Stomach (tissue), 4 donors: Measurements from ENCODE around the gene GPC5.

ENCODE experiments used
- EP300 ChIP-seq: sonication (generic); formaldehyde crosslinking; IDR thresholded peaks from one replicate; pipeline ENCODE4 v1.6.1; 2017; ENCODE audit warnings: antibody characterized with exemption
- TF ChIP-seq, protein P1 (sequence below), 7 experiments: fragments of 450-650 bp in 4 of 7; fragments of 200-600 bp in 3 of 7; sonication (generic) in 3 of 7; IDR thresholded peaks; one replicate each; pipeline ENCODE4 v1.5.1; 2016 to 2019; ENCODE audit warnings: antibody characterized with exemption in 7 of 7, control low read depth in 2 of 7, mild to moderate bottlenecking in 1 of 7

DNA sequence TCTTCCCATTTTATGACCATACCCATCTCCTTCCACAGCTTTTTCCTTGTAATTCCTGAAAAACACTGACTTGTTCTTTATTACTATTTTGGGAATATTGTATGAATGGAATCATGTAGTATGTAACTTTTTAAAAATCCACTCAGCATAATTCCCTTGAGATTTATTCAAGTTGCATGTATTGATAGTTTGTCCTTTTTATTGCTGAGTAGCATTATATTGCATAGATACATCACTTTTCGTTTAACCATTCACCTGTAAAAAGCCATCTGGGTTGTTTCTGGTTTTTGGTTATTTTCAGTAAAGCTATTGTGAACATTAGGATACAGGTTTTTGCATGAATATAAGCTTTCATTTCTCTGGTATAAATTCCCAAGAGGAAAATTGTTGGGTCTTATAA, 115.4 kb downstream of the GPC5 start:
- no peak for TF ChIP-seq EP300
- TF ChIP-seq, protein P1, sequence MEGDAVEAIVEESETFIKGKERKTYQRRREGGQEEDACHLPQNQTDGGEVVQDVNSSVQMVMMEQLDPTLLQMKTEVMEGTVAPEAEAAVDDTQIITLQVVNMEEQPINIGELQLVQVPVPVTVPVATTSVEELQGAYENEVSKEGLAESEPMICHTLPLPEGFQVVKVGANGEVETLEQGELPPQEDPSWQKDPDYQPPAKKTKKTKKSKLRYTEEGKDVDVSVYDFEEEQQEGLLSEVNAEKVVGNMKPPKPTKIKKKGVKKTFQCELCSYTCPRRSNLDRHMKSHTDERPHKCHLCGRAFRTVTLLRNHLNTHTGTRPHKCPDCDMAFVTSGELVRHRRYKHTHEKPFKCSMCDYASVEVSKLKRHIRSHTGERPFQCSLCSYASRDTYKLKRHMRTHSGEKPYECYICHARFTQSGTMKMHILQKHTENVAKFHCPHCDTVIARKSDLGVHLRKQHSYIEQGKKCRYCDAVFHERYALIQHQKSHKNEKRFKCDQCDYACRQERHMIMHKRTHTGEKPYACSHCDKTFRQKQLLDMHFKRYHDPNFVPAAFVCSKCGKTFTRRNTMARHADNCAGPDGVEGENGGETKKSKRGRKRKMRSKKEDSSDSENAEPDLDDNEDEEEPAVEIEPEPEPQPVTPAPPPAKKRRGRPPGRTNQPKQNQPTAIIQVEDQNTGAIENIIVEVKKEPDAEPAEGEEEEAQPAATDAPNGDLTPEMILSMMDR (IDR thresholded peaks at IDR 0.05), result no peak
